ENCODE measurements around the gene TRERF1.

The TRERF1 gene

DNA sequence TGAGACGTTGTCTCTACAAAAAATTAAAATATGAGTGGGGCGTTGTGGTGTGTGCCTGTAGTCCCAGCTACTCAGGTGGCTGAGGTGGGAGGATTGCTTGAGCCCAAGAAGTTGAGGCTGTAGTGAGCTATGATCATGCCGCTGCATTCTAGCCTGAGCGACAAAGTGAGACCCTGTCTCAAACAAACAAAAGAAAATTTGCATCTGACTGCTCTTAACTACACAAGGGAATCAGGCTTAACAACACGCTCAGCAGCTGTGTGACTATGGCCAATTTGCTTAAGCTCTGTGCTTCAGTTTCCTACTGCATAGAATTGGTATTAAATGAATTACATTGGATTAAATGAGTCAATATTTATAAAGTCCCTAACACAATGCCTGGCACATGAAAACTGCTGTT lies 209.8 kb downstream of the TRERF1 start:
- Mint-ChIP-seq H3K27ac (no peak overlapping the region), H3K36me3 (ENCODE audit: low read depth) (peaks cover 42% of the 10 kb centered on the region), H3K9me3 (no peaks in the 10 kb centered on the region), H3K4me1 (no peaks in the 10 kb centered on the region), H3K4me3 (no peak overlapping the region), H3K27me3 (ENCODE audit: low read depth) (no peaks in the 10 kb centered on the region)
- TF ChIP-seq, protein P1, sequence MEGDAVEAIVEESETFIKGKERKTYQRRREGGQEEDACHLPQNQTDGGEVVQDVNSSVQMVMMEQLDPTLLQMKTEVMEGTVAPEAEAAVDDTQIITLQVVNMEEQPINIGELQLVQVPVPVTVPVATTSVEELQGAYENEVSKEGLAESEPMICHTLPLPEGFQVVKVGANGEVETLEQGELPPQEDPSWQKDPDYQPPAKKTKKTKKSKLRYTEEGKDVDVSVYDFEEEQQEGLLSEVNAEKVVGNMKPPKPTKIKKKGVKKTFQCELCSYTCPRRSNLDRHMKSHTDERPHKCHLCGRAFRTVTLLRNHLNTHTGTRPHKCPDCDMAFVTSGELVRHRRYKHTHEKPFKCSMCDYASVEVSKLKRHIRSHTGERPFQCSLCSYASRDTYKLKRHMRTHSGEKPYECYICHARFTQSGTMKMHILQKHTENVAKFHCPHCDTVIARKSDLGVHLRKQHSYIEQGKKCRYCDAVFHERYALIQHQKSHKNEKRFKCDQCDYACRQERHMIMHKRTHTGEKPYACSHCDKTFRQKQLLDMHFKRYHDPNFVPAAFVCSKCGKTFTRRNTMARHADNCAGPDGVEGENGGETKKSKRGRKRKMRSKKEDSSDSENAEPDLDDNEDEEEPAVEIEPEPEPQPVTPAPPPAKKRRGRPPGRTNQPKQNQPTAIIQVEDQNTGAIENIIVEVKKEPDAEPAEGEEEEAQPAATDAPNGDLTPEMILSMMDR (IDR thresholded peaks at IDR 0.05; ENCODE audit: unreplicated experiment in 3 of 3): no peak

DNA sequence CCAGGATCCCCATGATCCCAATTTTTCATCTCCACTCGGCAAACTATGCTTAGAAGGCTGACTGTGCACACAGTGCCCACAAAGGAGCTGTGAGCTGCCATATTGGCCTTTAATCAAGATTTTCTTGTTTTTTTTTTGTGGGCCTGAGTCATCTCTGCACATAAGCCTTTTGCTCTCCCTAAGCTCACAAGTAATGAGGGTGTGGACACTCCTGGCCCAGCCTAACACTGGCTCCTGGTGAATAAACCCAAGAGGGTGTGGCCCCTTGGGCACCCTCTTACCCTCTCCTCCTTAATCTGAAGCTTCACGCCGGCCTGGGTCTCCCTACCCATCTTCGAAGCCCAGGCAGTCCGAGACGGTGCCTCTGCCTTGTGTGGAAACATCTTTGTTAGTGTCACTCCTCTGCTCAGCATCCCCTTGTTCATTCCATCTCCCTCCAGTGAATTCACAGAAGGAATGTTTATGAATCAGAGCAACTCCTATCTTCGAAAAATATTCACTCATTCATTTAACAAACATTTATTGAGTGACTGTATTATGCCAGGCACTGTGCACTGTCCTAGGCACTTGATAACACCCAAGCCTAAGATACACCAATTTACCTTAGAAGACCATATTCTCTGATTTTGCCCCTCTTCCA lies 211.9 kb downstream of the TRERF1 start:
- no peaks in the 10 kb centered on the region for H3K9me3 Mint-ChIP-seq
- H3K27me3 Mint-ChIP-seq (ENCODE audit: low read depth): no peaks in the 10 kb centered on the region
- TF ChIP-seq, protein P1 (IDR thresholded peaks at IDR 0.05; ENCODE audit: unreplicated experiment in 3 of 3): no peak
- no peak overlapping the region for H3K4me3 Mint-ChIP-seq
- H3K36me3 Mint-ChIP-seq (ENCODE audit: low read depth): peaks cover 39% of the 10 kb centered on the region
- no peak overlapping the region for H3K27ac Mint-ChIP-seq
- no peaks in the 10 kb centered on the region for H3K4me1 Mint-ChIP-seq

DNA sequence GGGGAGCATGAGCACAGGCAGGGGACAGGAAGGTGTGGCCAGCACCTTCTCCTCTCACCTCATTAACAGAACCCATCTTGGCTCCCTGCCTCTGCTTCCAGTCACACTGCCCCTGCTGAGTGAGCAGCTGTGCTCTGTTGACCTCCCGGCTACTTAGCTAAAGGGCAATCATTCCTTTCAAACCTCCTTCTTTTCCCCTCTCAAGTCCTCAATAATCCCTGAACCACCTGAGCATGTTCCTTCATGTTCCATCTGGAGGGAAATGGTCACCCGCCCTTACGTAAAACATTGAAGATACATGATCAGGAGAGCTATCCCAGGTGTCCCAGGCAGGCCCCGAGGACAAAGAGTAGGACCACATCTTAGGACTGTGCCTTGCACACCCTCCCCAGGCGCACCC lies 212.4 kb downstream of the TRERF1 start:
- Mint-ChIP-seq H3K27me3 (ENCODE audit: low read depth) (no peaks in the 10 kb centered on the region), H3K36me3 (ENCODE audit: low read depth) (peaks cover 36% of the 10 kb centered on the region), H3K4me1 (no peaks in the 10 kb centered on the region), H3K27ac (no peak overlapping the region), H3K9me3 (no peaks in the 10 kb centered on the region), H3K4me3 (no peak overlapping the region)
- TF ChIP-seq, protein P1 (IDR thresholded peaks at IDR 0.05; ENCODE audit: unreplicated experiment in 3 of 3): no peak

DNA sequence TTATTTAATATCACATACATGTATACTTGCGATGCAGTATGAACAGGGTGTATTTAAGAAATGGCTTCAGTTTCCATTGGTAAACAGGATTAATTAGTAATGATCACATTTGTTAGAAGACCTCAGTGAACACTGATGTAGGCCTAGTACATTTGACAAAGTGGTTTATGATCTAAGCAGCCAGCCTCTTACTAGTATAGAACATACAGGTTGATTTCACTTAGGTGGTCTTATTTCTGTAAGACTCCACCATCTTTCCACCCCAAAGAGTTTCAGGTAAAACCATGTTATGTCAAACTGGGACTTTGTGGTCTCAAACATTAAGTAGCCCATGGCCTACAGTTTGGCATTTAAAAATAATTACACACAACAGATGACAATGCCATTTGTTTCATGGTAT lies 213.9 kb downstream of the TRERF1 start:
- TF ChIP-seq, protein P1 (IDR thresholded peaks at IDR 0.05; ENCODE audit: unreplicated experiment in 3 of 3): no peak
- H3K36me3 Mint-ChIP-seq (ENCODE audit: low read depth): peaks cover 34% of the 10 kb centered on the region
- no peaks in the 10 kb centered on the region for H3K27me3 Mint-ChIP-seq (ENCODE audit: low read depth)
- no peaks in the 10 kb centered on the region for H3K4me1 Mint-ChIP-seq
- no peaks in the 10 kb centered on the region for H3K9me3 Mint-ChIP-seq
- no peak overlapping the region for H3K27ac Mint-ChIP-seq
- H3K4me3 Mint-ChIP-seq: no peak overlapping the region

DNA sequence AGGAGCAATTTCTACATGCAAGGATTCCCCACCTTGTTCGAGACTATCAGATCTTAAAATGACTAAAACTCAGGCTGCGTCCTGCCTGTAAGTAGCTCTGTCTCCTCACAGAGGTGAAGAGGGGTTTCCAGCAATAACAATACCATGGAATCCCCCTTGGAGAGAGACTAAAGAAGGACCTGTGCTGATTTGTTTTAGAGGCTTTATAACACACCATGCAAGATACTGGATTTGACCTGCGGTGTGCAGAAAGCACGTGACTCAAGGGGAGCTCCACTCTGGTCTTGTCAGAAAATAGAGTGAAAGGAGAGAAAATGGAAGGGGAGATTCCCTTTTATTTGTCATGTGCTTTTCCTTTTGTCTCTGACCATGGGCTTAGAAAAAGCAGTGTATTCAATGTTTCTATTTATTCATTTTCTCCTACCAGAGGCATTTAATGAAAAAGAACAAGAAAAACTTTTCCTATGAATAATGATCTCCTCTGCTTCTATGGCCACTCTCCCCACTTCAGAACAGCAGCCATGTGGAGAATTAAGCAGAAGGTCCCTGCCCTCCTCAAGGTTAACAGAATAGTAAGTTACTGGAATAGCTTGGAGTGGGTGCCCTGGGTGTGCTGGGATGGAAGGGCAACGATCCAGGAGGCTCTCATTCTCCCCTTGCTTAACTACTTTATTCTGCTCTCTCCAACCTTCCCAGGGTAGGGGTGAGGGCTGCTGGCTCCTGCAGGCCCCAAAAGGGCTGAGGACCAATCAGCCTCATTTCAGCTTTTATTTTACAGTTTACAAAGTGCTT lies 214.8 kb downstream of the TRERF1 start:
- no peak overlapping the region for H3K4me3 Mint-ChIP-seq
- no peaks in the 10 kb centered on the region for H3K9me3 Mint-ChIP-seq
- H3K36me3 Mint-ChIP-seq (ENCODE audit: low read depth): peaks cover 38% of the 10 kb centered on the region
- no peaks in the 10 kb centered on the region for H3K27me3 Mint-ChIP-seq (ENCODE audit: low read depth)
- no peaks in the 10 kb centered on the region for H3K4me1 Mint-ChIP-seq
- no peak overlapping the region for H3K27ac Mint-ChIP-seq
- TF ChIP-seq, protein P1 (IDR thresholded peaks at IDR 0.05; ENCODE audit: unreplicated experiment in 3 of 3): no peak

DNA sequence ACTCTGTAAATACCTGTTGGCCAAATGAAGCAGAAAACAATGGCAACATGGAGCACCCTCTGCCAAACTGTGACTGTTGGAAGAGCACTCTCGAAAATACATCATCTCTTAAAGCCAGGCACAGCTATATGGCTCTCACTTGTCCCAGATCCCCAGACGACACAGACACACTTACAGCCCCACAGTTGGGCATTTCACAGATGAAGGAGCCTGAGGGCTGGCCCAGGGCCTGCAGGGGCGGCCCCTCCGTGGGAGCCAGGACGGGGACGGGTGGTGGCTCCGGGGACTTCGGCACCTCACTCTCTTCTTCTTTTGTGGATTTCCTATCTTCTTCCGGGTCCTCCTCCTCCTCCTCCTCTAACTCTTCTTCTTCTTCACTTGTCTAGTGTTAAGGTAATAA lies 215.7 kb downstream of the TRERF1 start:
- Mint-ChIP-seq H3K4me3 (no peak overlapping the region), H3K27me3 (ENCODE audit: low read depth) (no peaks in the 10 kb centered on the region), H3K9me3 (no peaks in the 10 kb centered on the region), H3K36me3 (ENCODE audit: low read depth) (peaks cover 41% of the 10 kb centered on the region), H3K4me1 (no peaks in the 10 kb centered on the region), H3K27ac (no peak overlapping the region)
- TF ChIP-seq, protein P1 (IDR thresholded peaks at IDR 0.05; ENCODE audit: unreplicated experiment in 3 of 3): no peak

Data from nephron (organoid).